GM12874 (cell line): ENCODE results near the gene SPAAR.

Experiments used
- CTCF ChIP-seq: IDR thresholded peaks from 2 replicates; pipeline ENCODE4 v1.5.1; 2011; ENCODE audit warnings: low read depth, mild to moderate bottlenecking, control low read depth, low read length, moderate library complexity; ENCODE audit not compliant: insufficient read depth

The SPAAR gene

GRCh38 chr9:35920051-35920620 is 10.8 kb downstream of the SPAAR start:
- no peak for TF ChIP-seq CTCF

- TF ChIP-seq CTCF = no peak
Measured at GRCh38 chr9:35923598-35923926, 14.3 kb downstream of the SPAAR start.

GRCh38 chr9:35923927-35924763 is 14.9 kb downstream of the SPAAR start:
- no peak for TF ChIP-seq CTCF

GRCh38 chr9:35928591-35929452 is 19.5 kb downstream of the SPAAR start:
- TF ChIP-seq CTCF = no peak

- TF ChIP-seq CTCF = no peak
Measured at GRCh38 chr9:35929453-35929718, 20.1 kb downstream of the SPAAR start.

GRCh38 chr9:35930521-35930920 is 21.2 kb downstream of the SPAAR start:
- TF ChIP-seq CTCF = no peak

GRCh38 chr9:35930989-35931388 is 21.7 kb downstream of the SPAAR start:
- TF ChIP-seq CTCF = no peak
